ENCODE data around the gene ERAS.
"Not testable (repeated sequence)": the region's sequence is repeated elsewhere in the genome, so short reads cannot be mapped to it uniquely, and the experiment has no call there.

The ERAS gene

DNA sequence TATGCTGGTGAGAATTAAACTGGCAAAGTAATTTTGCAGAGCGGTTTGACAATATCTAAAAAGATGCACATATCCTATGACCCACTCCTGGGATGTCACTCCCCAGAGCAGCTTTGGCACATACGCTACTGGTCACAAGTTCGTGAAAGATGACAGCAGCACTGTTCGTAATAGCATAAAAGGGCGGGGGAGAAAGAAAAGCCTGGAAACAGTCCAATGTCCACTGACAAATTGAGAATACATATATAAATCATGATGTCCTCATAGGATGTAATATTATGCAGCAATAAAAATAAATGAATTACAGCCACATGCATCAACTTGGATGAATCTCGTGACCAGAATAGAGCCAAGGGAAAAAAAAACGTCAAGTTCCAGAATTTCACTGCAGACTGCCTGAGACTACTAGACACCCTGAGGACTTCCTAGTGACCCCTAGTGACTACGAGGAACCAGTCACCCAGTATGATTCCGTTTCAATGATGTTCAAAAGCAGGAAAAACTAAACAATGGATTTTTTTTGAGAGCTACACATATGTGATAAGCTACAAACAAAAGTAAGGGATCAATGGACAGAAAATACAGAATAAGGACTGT, 7.3 kb downstream of the ERAS start:
- DNase-seq, result no peak

DNA sequence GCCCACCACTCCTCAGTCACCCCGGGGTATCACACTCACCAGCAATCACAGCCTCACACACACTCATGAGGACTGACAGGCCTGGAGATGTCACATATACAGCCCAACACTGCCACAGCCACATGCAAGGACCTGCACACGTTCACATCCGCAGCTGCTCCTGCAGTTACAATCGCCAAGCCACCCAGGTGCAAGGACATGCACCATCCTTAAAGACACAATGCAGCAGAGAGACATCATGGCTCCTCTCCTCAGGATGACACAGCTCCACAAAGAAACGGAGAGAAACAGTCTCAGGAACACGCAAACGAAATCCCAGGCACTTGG, 8.0 kb downstream of the ERAS start:
- DNase-seq, result no peak

DNA sequence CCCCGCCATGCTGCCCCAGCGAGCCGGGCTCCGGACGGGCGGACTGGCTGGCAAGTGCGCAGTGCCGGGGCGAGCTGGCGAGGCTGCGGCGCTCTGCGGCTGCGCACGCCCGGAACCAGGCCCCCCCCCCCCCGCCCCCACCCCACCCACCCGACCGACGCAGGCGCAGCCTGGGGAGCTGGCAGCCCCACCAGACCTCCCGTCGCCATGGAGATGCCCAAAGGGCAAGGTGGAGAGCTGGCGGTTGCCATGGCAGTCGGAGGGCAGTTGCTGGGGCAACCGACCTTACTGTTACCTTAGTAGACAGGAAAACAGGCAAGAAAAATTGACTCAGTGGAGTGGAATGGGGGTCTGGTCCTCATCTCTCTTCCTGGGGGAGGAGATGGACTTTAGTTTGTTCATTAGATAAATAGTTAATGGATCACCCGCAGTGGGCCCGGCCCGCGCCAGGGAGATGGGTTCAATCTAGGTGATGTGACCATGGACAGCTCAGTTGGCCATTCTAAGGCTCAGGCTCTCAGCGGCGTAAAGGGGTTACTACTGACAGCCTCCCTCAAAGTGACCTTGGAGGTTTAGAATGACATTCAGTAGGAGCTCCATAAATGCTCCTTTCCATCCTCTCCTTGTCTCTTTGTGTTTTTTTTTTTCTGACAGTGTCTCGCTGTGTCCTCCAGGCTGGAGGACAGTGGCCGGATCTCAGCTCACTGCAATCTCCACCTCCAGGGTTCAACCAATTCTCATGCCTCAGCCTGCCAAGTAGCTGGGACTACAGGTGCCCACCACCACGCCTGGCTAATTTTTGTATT, 9.4 kb downstream of the ERAS start, which contains the start of gene PCSK1N:
Gene PCSK1N, minus strand, starts transcription at position 87 of the 806 bp plus-strand sequence. Its CDS starts 78 bp downstream, at position 9.
- no peak for DNase-seq

DNA sequence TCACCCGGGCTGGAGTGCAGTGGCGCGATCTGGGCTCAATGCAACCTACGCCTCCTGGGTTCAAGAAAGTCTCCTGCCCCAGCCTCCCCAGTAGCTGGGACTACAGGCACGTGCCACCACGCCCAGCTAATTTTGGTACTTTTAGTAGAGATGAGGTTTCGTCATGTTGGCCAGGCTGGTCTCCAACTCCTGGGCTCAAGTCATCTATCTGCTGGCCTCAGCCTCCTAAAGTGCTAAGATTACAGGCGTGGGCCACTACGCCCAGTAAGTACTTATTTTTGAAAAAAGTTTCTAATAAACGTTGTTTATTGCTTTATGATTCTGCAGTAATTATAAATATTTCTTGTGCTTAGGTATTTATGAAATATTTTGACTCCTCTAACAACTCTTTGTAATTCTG, 13.4 kb downstream of the ERAS start:
- no peak for DNase-seq

DNA sequence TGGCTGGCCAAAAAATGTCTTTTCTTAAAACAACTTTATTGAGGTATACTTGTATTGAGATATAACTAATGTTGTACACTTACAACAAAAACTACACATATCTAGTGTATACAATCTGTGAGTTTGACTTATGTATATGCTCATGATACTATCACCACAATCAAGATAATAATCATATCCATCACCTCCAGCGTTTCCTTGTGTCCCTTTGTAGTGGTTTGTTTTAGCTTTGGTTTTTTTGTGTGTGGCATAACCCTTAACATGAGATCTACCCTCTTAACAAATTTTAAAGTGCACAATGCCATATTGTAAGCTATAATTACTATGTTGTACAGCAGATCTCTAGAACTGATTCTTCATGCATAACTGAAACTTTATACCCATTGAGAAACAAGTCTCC, 22.5 kb downstream of the ERAS start:
- no peak for DNase-seq

DNA sequence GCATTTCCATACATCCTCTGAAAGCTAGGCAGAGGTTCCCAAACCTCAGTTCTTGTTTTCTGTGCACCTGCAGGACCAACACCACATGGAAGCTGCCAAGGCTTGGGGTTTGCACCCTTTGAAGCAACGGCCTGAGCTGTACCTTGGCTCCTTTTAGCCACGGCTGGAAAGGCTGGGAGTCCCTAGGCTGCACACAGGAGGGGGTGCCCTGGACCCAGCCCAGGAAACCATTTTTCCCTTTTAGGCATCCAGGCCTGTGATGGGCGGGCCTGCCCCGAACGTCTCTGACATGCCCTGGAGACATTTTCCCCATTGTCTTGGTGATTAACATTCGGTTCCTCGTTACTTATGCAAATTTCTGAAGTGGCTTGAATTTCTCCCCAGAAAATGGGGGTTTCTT, 26.5 kb downstream of the ERAS start:
- no peak for DNase-seq

DNA sequence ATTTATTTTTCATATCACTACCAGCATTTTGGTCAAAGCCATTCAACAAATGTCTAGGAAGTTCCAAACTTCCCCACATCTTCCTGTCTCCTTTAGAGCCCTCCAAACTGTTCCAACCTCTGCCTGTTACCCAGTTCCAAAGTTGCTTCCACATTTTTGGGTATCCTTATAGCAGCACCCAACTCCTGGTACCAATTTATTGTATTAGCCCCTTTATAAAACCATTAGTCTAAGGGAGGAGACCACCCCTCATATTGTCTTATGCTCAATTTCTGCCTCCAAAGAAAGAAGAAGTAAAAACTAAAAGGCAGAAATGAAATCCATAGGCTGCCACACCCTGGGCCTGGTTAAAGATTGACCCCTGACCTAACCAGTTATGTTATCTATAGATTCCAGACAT, 27.2 kb downstream of the ERAS start:
- not testable (repeated sequence) for DNase-seq

DNA sequence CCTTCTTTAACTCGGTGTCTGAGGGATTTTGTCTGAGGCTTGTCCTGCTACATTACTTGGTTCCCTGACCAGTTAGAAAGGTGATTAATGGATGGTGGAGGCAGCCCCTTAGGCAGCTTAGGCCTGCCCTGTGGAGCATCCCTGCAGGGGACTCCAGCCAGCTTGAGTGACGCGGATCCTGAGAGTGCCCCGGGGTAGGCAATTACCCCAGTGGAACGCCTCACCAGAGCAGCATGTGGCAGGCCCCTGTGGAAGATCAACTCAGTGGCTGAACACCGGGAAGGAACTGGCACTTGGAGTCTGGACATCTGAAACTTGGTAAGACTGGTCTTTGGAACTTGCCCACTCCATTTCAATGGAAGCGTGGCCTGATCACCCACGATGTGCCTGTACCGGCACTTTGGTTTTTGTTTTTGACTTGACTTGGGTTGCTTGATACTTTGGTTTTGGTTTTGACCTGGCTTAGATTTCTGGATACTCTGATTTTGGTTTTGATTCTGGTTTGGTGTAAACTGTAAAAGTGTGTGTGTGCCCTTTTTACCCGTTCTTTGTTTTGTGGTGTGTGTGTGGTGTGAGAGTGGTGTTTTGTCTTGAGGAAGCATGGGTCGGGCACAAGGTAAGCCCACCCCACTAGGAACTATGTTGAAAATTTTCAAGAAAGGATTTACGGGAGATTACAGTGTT, 27.9 kb downstream of the ERAS start:
- not testable (repeated sequence) for DNase-seq

DNA sequence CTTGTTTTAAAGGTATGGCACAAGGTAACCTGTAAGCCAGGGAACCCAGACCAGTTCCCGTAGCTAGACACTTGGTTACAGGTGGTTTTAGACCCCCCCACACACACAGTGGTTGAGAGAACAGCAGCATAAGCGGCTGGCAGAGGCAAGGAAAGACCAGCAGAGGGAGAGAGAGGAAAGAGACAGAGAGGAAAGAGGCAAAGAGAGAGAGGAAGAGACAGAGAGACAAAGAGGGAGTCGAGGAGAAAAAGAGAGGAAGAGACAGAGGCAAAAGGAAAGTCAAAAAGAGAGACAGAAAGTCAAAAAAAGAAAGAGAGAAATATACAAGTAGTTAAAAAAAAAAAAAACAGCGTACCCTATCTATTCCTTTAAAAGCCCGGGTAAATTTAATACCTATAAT, 28.6 kb downstream of the ERAS start:
- no peak for DNase-seq

DNA sequence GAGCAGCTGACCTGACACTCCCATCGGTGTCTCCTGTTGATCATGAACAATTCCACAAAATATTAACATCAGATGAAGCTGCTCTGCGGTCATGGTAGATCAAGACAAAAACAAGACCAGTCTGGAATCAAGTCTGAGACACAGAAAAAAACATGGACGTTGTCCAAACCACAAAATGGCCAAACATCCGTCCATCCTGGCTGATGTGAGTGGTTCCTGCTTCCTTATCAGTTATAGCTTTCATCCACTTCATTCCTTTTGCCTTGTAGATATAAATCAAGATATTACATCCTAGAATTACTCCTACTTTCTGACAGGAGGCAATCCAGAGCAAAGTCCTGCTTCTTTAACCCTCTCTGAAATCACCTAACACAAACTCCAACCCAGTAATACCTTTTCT, 37.9 kb downstream of the ERAS start:
- DNase-seq, result no peak

DNA sequence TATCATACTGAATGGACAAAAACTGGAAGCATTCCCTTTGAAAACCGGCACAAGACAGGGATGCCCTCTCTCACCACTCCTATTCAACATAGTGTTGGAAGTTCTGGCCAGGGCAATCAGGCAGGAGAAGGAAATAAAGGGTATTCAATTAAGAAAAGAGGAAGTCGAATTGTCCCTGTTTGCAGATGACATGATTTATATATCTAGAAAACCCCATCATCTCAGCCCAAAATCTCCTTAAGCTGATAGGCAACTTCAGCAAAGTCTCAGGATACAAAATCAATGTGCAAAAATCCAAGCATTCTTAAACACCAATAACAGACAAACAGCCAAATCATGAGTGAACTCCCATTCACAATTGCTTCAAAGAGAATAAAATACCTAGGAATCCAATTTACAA, 45.7 kb downstream of the ERAS start:
- DNase-seq, result not testable (repeated sequence)

DNA sequence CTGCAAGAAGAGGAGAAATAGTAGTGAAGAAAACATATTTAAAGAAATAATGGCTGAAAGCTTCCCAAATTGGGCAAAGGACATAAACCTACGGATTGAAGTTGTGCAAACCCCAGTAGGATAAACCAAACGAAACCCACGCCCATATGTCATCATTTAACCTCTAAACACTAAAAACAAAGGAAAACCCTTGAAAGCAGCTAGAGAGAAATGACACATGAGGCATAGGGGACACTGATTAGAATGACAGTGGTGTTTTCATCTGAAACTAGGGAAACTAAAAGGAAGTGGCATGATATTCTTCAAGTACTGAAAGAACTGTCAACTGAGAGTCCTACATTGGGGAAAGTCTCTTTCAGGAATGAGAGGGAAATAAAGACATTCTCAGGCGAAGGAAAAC, 50.6 kb downstream of the ERAS start:
- not testable (repeated sequence) for DNase-seq

Measured in activated effector memory CD4-positive, alpha-beta T cell treated with Interleukin-2 at 50 U/mL for 16 hours (primary cell).